D721Med (cell line): ENCODE data around the gene STMN3.

ENCODE experiments used
- DNase-seq: peaks from one replicate; pipeline ENCODE4 v3.0.0; 2011; ENCODE audit warnings: low spot score; ENCODE audit not compliant: insufficient read length
- FAIRE-seq: peaks from 2 replicates; lab custom pipeline; 2011; peaks lifted over from hg19 to GRCh38; lab: Jason Lieb, UNC
- TF ChIP-seq, protein P1 (sequence below): IDR thresholded peaks from 2 replicates; pipeline ENCODE4 v1.5.1; 2012; ENCODE audit warnings: mild to moderate bottlenecking, control low read depth; ENCODE audit not compliant: insufficient read depth; ENCODE audit errors: missing control alignments

The STMN3 gene

GRCh38 chr20:63591786-63592355 lies 61.4 kb downstream of the STMN3 start:
- DNase-seq: no peak
- TF ChIP-seq, protein P1, sequence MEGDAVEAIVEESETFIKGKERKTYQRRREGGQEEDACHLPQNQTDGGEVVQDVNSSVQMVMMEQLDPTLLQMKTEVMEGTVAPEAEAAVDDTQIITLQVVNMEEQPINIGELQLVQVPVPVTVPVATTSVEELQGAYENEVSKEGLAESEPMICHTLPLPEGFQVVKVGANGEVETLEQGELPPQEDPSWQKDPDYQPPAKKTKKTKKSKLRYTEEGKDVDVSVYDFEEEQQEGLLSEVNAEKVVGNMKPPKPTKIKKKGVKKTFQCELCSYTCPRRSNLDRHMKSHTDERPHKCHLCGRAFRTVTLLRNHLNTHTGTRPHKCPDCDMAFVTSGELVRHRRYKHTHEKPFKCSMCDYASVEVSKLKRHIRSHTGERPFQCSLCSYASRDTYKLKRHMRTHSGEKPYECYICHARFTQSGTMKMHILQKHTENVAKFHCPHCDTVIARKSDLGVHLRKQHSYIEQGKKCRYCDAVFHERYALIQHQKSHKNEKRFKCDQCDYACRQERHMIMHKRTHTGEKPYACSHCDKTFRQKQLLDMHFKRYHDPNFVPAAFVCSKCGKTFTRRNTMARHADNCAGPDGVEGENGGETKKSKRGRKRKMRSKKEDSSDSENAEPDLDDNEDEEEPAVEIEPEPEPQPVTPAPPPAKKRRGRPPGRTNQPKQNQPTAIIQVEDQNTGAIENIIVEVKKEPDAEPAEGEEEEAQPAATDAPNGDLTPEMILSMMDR: no peak
- FAIRE-seq: no peak

DNA sequence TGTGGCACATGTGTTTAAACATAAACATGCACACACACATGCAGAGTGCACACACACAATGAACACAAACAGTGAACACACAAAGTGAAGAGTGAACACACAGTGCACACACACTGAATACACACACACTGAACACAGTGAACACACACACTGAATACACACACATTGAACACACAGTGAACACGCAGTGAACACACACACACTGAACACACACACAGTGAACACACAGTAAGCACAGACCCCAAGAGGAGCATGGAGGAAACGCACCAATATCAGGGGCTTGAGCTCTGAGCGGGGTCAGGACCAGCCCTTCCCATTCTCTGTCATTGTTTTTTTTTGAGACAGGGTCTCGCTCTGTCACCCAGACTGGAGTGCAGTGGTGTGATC lies 62.1 kb downstream of the STMN3 start:
- TF ChIP-seq, protein P1: no peak
- FAIRE-seq (no peak), DNase-seq (no peak)

DNA sequence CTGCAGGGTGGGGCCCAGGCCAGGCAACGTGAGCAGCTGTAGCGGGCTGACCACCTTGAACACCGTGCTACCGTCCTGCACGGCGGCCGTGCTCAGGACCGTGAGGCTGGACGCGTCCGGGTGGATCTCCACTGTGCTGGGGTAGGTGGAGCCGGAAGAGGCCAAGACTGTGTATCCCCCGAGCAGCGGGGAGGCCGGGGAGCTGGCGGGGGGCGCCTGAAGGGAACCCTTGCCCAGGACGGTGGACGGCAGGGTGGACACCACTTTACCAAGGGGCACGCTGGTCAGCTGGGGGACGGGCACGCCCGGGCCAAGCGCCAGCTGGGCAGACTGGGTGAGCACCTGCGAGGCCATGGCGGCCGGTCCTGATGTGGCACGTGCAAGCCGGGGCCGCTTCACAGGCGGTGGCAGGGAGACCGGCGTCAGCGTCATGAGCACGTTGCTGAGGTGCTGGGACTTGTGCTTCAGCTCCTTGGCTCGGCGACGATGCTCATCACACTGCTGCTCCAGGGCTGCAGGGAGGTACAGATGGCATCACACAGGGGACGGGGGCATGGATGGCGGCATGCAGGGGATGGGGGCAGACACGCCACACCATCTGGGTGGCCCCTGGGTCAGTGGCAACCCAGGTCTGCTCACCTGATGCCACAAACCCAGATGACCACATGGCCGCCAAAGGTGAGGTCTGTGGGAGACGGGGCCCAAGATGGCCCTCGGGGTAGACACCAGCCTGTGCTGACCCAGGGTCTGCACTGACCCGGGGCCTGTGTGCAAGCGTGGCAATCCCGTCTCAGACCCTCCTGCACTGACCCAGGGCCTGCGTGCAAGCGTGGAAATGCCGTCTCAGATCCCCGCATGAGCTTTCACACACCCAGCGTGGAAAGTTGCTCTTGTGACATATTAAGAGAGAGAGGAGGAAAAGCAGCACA lies 62.7 kb downstream of the STMN3 start:
- DNase-seq: no peak
- FAIRE-seq: no peak
- TF ChIP-seq, protein P1: no peak
